ENCODE data around the gene RIOK1.
"Not testable (repeated sequence)": the region's sequence is repeated elsewhere in the genome, so short reads cannot be mapped to it uniquely, and the experiment has no call there.

Gene RIOK1

GRCh38 chr6:7442467-7442866 lies 52.9 kb downstream of the RIOK1 start:
- DNase-seq = no peak

GRCh38 chr6:7445101-7445500 lies 55.5 kb downstream of the RIOK1 start:
- DNase-seq = no peak

- no peak for DNase-seq
These were observed 56.4 kb downstream of the RIOK1 start for GRCh38 chr6:7445885-7446461.

DNA sequence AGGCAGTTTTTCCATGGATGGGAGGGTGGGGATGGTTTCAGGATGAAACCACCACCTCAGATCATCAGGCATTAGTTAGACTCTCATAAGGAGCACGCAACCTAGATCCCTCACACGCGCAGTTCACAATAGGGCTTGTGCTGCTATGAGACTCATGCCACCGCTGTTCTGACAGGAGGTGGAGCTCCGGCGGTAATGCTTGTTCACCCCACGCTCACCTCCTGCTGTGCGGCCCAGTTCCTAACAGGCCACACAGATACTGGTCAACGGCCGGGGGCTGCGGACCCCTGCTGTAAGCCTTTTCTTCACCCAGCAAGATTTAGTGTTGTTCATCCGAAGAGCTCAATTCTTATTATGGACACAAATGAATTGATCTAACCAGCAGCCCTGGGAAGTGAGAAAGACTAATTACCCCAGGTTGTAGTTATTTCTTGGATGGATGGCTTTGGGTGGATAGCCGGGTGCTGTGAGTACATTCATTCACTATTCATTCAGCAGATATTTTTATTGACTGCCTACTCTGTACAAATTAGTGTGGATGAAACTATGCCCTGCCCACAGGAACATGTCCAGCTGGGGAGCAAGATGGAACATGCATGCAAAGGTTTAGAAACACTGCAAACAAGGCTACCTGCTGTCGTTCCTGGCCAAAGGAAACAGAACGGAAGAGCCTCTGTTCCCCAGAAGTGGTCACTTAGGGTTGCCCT lies 57.2 kb downstream of the RIOK1 start:
- no peak for DNase-seq

DNA sequence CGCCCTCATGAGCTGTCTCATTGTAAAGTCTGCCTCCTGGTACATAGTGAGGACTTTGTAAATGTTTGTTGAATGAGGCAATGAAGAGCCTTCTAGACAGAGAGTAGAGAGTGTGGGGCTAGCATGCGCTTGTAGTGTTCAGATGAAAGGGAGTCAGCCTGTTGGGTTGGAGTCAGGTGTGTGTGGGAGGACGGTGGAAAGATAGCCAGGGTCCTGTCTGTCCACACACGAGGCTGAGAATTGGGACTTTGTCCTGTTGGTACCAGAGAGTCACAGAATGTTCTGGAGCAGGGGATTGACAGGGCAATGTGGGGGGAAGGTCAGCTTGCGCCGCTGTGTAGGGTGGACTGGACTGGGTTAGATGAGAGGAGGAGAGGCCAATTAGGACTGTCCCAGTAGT lies 58.6 kb downstream of the RIOK1 start:
- DNase-seq = no peak

DNA sequence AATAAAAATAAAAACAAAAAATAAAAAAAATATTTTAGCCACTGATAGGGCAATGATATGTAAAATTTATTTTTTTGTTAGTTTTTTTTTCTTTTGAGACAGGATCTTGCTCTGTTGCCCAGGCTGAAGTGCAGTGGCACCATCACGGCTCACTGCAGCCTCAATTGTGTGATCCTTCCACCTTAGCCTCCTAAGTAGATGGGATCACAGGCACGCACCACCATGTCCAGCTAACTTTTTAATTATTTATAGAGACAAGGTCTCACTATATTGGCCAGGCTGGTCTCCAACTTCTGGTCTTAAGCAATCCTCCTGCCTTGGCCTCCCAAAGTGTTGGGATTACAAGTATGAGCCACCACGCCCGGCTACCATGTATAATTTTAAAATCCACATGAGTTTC lies 59.4 kb downstream of the RIOK1 start:
- no peak for DNase-seq

- peak; percentile 19 for DNase-seq
These were observed 61.7 kb downstream of the RIOK1 start for GRCh38 chr6:7451326-7451725.

DNA sequence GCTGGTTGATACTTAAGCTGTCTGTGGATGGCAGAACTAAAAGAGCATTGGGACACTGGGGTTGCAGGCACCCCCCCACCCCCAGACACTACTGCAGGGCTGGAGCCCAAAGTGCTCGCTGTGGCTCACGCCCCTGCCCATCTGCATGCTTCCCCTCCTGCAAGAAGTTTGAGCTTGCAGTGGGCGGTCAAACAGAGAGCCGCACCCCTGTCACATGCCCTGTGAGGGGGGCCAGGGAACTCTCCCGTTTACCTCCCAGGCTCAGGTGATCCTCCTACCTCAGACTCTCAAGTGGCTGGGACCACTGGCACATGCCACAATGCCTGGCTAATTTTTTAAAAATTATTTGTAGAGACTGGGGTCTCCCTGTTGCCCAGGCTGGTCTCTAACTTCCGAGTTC lies 63.3 kb downstream of the RIOK1 start:
- DNase-seq = no peak

- no peak for DNase-seq
These were observed 65.2 kb downstream of the RIOK1 start for GRCh38 chr6:7454696-7455358.

DNA sequence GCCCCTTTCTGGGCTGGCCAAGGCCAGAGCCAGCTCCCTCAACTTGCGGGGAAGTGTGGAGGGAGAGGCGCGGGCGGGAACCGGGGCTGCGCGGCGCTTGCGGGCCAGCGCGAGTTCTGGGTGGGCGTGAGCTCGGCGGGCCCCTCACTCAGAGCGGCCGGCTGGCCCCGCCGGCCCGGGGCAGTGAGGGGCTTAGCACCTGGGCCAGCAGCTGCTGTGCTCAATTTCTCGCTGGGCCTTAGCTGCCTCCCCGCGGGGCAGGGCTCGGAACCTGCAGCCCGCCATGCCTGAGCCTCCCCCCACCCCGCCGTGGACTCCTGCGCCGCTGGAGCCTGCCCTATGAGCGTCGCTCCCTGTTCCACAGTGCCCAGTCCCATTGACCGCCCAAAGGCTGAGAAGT lies 66.7 kb downstream of the RIOK1 start:
- not testable (repeated sequence) for DNase-seq

- no peak for DNase-seq
These were observed 71.8 kb downstream of the RIOK1 start for GRCh38 chr6:7461416-7461815.

- peak; percentile 84 for DNase-seq
These were observed 74.2 kb downstream of the RIOK1 start for GRCh38 chr6:7463785-7464184.

DNA sequence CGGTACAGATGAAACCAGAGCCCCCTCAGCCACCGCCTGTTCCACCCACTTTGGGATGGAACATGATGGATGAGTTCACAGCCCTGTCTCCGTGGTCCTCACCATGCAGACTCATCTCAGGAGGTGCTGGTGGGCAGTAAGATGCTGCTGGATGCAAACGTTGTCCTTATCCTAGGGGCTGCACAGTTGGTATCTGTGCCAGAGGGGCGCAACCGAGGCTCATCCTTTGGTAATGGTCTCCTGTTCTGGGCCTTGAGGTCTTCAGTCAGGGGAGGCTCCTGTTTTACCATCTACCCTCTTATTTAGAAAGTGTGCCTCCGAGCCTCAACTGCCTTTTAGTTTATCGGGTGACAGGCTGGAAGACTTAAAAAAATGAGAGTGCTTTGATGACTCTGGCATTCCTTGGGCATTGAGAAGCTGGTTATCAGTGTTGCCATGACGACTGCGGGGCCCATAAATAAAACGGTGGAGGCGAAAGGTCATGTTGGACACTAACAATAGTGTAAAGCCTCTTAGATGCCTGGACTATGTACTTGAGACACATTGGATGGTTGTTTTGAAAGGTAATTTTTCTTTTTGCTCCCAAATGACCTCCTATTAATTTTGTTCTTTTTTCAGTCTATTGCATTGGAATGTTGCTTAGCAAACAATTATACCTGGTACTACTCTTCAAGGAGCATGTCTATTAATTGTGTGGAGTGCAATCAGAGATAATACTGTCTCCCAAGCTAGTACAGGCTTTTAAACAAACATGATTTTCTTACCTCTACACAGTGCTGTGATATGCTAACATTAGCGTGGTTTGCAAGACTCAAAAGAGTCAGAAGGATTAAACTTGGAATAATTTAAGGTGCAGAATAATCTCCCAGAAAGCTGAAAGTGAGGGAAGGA lies 77.6 kb downstream of the RIOK1 start:
- DNase-seq = no peak
